Fibroblast of lung (primary cell): Measurements from ENCODE around the gene RABGAP1L.

Experiments
- CTCF ChIP-seq, 2 donors: IDR thresholded peaks in 1 of 2; conservative IDR thresholded peaks in 1 of 2; 1 replicate in 1 of 2; 2 replicates in 1 of 2; pipeline ENCODE4 v1.5.1; 2011 to 2012; ENCODE audit warnings: low read length in 2 of 2, control low read depth in 1 of 2, inconsistent platforms in 1 of 2, low read depth in 1 of 2, mild to moderate bottlenecking in 1 of 2
- EZH2 ChIP-seq: IDR thresholded peaks from 2 replicates; pipeline ENCODE4 v1.5.1; 2012; ENCODE audit warnings: low read length, control low read depth, mild to moderate bottlenecking; ENCODE audit errors: missing control alignments

DNA sequence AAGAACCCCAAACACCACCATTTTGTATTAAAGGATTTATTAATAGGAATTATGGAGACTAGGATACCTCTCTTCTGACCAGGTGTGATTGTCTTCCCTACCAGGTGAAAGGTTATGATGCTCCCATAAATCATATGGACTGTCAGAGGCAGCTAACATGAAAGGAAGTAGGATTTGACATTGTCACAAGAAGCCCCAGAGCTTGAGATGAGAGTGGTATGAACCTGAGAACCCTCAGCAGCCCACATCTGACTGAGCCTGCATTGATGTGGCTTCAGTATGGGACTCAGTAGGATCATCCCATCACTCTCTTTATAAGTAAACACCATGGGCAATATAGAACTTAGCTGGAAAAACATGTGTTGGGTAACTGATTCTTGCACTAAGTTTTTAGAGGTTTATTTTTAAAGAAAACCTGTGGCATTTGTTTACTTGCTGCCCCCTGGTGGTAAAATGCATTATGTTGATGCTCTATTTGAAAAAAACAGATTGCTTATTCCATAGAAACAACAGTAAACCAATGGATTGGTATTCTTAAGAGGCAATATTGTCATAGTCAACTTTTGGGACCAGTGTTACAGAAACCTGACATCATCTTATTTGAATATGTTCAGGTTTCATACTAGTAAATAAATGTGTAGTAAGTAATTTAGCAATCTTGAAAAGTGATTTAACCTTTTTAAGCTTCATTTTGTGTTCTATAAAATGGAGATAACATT is 823.8 kb downstream of the RABGAP1L start:
- TF ChIP-seq CTCF (conservative IDR thresholded peaks at IDR 0.05 in 1 of 2, IDR thresholded peaks at IDR 0.05 in 1 of 2; ENCODE audit: low read depth in 1 of 2, low read length in 2 of 2) (peak; percentile 32 to 60), EZH2 (no peak)
